Body of pancreas (tissue), 4 donors: ENCODE results near the gene LRRC8B. TPM values are rescaled to one million over a fixed set of nuclear protein-coding genes. Genes with fewer than 3 reads are reported as not detected.

Source experiments
- ATAC-seq: fragments of 150-250 bp; one replicate; pipeline ENCODE4 v1.9.1; 2016
- DNase-seq, 4 donors: peaks; one replicate each; pipeline ENCODE4 v3.0.0-alpha.2; 2019
- H3K27ac ChIP-seq, 4 donors: fragments of 200-600 bp; sonication (generic); 1 replicate in 3 of 4; 2 replicates in 1 of 4; pipeline versions ENCODE4 v1.5.1 to v1.6.1; 2016 to 2019; ENCODE audit warnings: mild to moderate bottlenecking in 1 of 4, mixed read lengths in 1 of 4, moderate library complexity in 1 of 4
- H3K27me3 ChIP-seq, 2 donors: fragments of 200-600 bp; sonication (generic); one replicate each; pipeline ENCODE4 v1.6.0; 2016; ENCODE audit warnings: mild to moderate bottlenecking in 1 of 2
- H3K36me3 ChIP-seq, 2 donors: fragments of 200-600 bp; sonication (generic); replicated peaks in 1 of 2; 2 replicates each; pipeline ENCODE4 v1.5.1; 2016; ENCODE audit warnings: low read depth in 2 of 2; ENCODE audit not compliant: insufficient read depth in 1 of 2
- H3K4me1 ChIP-seq: fragments of 200-600 bp; sonication (generic); one replicate; pipeline ENCODE4 v1.6.0; 2016
- H3K4me3 ChIP-seq, 2 donors: fragments of 200-600 bp; sonication (generic); 1 replicate in 1 of 2; 2 replicates in 1 of 2; pipeline ENCODE4 v1.5.1; 2016 to 2019
- H3K9me3 ChIP-seq, 3 donors: fragments of 200-600 bp; sonication (generic); 1 replicate in 2 of 3; 2 replicates in 1 of 3; pipeline ENCODE4 v1.5.1; 2016
- POLR2A ChIP-seq, 3 donors: fragments of 450-650 bp; IDR thresholded peaks; one replicate each; pipeline ENCODE4 v1.6.1; 2016; ENCODE audit warnings: antibody characterized with exemption in 3 of 3, mild to moderate bottlenecking in 2 of 3
- WGBS, 2 donors: methylation state at CpG; one replicate each; pipeline ENCODE4 v1.1.5; 2017; 5-methylcytosine and 5-hydroxymethylcytosine counted together
- intact Hi-C: fragments of 100-400 bp; cut with DNase I; formaldehyde crosslinking; loops from one replicate; pipeline ENCODE4 v1.15.1; 2023
- total RNA-seq, 2 donors: library from RNA; depleted of rRNA; stranded (reverse); fragments of >200 nt; gene quantifications; one replicate each; pipeline ENCODE4 v1.1.0, GENCODE V29; 2016
- TF ChIP-seq, protein P1 (sequence below), 7 experiments: fragments of 450-650 bp in 4 of 7; fragments of 200-600 bp in 3 of 7; sonication (generic) in 3 of 7; IDR thresholded peaks; one replicate each; pipeline ENCODE4 v1.5.1; 2016 to 2019; ENCODE audit warnings: antibody characterized with exemption in 7 of 7

Gene LRRC8B
- total RNA-seq, 2 donors from 2014 or later = 6.0 to 23.4 TPM

DNA sequence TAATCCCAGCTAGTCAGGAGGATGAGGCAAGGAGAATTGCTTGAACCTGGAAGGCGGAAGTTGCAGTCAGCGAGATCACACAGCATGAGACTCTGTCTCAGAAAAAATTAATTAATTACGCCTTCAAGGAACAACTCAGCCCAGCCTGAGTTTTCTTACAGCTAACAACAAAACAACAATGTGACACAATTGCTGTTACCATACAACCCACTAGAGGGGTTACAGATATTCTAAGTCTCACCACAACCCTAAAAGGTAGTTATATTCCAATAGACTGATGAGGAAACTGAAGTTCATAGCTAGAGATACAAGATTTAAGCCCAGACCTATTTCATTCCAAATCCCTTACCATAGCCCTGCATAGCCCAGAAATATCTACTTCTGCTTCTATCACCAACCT is 105.4 kb downstream of the LRRC8B start:
- WGBS, 2 donors = 89 to 96% methylated on average over 3 of the region's 3 CpGs
- H3K27ac ChIP-seq = no peak overlapping the region
- ATAC-seq (no peak), DNase-seq (no peak)
- H3K4me3 ChIP-seq = no peak overlapping the region
- H3K36me3 ChIP-seq = no peaks in the 10 kb centered on the region
- H3K4me1 ChIP-seq = peaks cover 25% of the 10 kb centered on the region
- H3K27me3 ChIP-seq = no peaks in the 10 kb centered on the region
- TF ChIP-seq, protein P1, sequence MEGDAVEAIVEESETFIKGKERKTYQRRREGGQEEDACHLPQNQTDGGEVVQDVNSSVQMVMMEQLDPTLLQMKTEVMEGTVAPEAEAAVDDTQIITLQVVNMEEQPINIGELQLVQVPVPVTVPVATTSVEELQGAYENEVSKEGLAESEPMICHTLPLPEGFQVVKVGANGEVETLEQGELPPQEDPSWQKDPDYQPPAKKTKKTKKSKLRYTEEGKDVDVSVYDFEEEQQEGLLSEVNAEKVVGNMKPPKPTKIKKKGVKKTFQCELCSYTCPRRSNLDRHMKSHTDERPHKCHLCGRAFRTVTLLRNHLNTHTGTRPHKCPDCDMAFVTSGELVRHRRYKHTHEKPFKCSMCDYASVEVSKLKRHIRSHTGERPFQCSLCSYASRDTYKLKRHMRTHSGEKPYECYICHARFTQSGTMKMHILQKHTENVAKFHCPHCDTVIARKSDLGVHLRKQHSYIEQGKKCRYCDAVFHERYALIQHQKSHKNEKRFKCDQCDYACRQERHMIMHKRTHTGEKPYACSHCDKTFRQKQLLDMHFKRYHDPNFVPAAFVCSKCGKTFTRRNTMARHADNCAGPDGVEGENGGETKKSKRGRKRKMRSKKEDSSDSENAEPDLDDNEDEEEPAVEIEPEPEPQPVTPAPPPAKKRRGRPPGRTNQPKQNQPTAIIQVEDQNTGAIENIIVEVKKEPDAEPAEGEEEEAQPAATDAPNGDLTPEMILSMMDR (IDR thresholded peaks at IDR 0.05) = no peak
- TF ChIP-seq POLR2A (IDR thresholded peaks at IDR 0.05) = no peak
- intact Hi-C loops = no loop called here
- H3K9me3 ChIP-seq = no peaks in the 10 kb centered on the region

DNA sequence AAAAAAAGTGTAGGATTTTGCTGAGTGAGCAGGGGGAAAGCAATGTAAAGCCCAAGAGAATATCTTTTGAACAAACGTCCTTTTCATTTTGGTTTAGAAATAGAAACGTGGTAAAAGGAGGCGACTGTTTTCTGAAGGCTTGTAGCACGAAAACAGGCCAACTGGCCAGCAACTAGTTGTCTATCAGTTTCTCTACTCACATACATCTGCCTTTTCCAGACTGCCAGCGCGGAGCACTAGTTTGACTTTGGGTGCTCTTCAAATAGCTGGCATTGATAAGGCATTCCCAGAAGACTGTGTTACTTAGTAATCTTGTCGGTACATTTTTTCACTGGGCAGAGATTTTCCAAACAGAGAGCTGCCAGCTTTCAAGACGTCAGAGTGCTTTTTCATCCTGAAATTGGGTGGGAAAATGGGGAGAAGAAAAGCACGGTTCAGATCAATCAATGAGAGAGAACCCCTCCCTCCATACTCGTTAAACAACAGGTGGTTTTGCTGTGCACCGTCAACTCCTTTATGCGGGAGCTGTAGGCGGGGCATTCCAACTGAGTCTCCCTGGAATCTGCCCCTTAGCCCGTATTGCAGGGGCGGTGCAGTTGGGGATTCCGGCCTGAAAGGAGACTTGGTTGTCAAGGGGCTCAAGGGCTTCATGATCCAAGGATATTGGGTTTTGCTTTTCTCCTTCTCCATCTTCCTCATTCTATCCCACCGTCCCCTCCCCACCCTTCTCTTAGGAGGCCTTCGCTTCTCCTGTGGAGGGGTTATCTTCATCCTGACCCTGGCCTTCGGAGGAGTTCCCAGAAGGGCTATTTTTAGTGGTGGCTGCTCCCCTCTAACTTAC is 107.4 kb downstream of the LRRC8B start:
- TF ChIP-seq POLR2A (IDR thresholded peaks at IDR 0.05) = no peak
- TF ChIP-seq, protein P1 (IDR thresholded peaks at IDR 0.05) = no peak
- Histone ChIP-seq H3K27me3 (no peaks in the 10 kb centered on the region), H3K27ac (peak overlapping the region; percentile 51 to 82 (median 76)), H3K9me3 (no peaks in the 10 kb centered on the region), H3K4me3 (peak overlapping the region; percentile 42 to 80), H3K36me3 (no peaks in the 10 kb centered on the region), H3K4me1 (peaks cover 20% of the 10 kb centered on the region)
- DNase-seq = peak in 1 of 4 donors; percentile 26
- intact Hi-C loops = no loop called here
- ATAC-seq = peak; percentile 17
- 10 to 11% methylated on average over 19 of the region's 19 CpGs for WGBS, 2 donors

- peak within 1 kb of the TSS; percentile 51 to 82 (median 76) for H3K27ac ChIP-seq
- H3K9me3 ChIP-seq = no peaks in the 10 kb centered on the region
- H3K4me3 ChIP-seq = peak within 1 kb of the TSS; percentile 47 to 80
- no peaks in the 10 kb centered on the region for H3K36me3 ChIP-seq
- 0% methylated on average over 7 to 54 of the region's 76 CpGs for WGBS, 2 donors
- ATAC-seq (peak; percentile 91), DNase-seq (peak; percentile 67 to 75 (median 70))
- TF ChIP-seq, protein P1 (IDR thresholded peaks at IDR 0.05) = peak in 6 of 7 experiments; percentile 20 to 71 (median 51)
- TF ChIP-seq POLR2A (IDR thresholded peaks at IDR 0.05) = peak in 2 of 3 donors; percentile 61 to 66
- peaks cover 20% of the 10 kb centered on the region for H3K4me1 ChIP-seq
- intact Hi-C loops = no loop called here
- no peaks in the 10 kb centered on the region for H3K27me3 ChIP-seq
These were observed 108.1 kb downstream of the LRRC8B start, which contains the start of gene LRRC8C for GRCh38 chr1:89632657-89633247. TSS of gene LRRC8C (plus strand) at chr1:89633120. CDS start at chr1:89686474, 53,354 bp downstream.

DNA sequence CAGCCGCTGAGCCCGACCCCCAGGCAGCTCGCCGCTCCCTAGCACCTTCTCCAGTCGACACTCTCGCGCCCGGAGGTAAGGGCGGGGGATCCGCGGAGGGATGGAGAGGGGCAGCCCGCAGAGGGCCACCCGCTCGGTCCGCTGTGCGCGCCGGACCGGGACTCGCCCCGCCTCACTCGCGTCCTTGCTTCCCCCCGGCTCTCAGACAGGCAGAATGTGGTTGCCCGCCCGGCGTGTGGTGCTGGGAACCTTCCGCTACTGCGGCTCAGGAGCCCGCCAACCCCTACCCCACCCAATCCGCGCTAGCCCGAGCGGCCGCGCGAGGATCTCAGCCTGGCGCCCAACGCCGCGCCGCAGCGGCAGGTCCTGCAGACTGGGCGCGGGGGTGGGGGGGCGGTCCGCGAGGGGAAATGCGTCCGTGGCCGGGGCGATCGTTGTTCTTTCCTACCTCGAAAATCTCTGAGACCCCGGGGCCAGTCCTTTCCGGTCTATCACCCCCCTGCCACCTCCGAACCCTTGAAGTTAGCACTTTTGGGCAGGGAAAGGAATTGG is 108.7 kb downstream of the LRRC8B start:
- Histone ChIP-seq H3K4me3 (peak overlapping the region; percentile 47 to 80), H3K27ac (peak overlapping the region; percentile 50 to 82 (median 76)), H3K36me3 (no peaks in the 10 kb centered on the region), H3K9me3 (no peaks in the 10 kb centered on the region), H3K4me1 (peaks cover 20% of the 10 kb centered on the region), H3K27me3 (no peaks in the 10 kb centered on the region)
- DNase-seq (peak; percentile 30 to 49 (median 44)), ATAC-seq (peak; percentile 63)
- TF ChIP-seq, protein P1 (IDR thresholded peaks at IDR 0.05) = no peak
- no peak for TF ChIP-seq POLR2A (IDR thresholded peaks at IDR 0.05)
- intact Hi-C loops = no loop called here
- 1 to 2% methylated on average over 10 to 53 of the region's 57 CpGs for WGBS, 2 donors
